ENCODE measurements around the gene TNXB.
"Not testable (repeated sequence)": the region's sequence is repeated elsewhere in the genome, so short reads cannot be mapped to it uniquely, and the experiment has no call there.

TNXB gene

GRCh38 chr6:32082935-32083334 is 26.2 kb downstream of the TNXB start:
- DNase-seq = no peak

DNA sequence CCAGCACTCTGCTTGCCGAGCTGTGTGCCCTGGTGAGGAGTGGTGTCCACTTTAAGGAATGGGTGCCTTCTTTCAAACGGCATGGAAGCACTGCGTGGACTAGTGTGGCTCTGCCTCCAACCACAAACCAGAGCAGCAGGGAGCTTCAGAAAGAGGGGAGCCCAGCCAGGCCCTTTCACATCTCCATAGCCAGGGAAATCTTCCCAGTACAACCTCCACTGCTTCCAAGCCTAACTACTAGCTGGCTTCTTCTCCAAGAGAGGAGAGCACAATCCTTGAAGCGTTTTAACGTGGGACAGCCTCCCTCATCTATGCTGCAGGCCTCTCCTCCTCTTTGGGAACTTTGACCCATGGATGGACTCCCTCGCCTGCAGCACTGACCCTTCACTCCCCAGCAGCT is 26.7 kb downstream of the TNXB start:
- DNase-seq = no peak

- no peak for DNase-seq
These were observed 27.8 kb downstream of the TNXB start for GRCh38 chr6:32081168-32081990.

DNA sequence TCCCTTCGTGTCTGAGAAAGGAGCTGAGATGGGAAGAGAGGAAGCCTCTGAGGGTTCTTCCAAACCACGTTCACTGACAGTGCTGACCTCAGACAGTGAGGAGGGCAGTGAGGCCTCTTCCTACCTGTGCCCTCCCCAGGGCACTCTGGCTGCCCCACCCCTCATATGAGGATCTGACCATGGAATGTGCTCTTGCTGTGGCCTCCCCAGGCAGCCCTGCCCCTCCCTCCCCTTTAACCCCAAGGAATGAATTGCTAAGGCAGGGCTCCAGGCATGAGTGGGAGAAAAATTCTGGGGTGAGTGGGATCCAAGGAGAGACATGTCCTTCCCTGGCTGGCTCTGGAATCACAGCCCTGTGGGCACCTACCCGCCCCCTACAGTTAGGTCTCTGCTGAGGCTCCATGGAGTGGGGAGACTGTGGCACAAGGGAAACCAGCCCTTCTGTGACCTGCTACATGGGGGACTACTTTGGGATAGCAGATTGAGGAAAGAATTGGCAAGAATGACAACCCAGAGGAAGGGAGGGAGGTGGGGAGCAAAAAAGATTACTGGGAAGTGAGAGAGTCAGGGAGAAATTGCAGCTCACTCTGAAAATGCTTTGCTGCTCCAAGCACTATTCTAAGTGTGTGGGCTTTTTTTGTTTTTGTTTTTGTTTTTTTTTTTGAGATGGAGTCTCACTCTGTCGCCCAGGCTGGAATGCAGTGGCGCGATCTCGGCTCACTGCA is 29.4 kb downstream of the TNXB start:
- DNase-seq = no peak

DNA sequence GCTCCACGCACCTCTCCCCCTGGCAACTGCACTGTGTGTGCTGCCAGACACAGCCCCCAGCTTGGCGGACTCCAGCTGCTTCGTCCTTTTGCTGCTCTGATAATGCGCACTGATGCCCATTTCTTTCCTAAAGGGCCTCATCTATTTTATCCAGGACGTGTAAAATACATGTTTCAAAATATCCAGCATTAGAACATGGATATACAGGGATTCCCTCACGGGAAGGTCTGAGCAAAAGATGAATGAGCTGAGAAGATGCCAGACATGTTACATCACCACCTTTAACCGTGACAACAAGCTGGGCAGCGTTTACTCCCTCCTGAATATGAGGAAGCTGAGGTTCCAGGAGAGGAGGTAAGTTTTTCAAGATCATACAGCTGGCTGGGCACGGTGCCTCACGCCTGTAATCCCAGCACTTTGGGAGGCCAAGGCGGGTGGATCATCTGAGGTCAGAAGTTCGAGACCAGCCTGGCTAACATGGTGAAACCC is 32.8 kb downstream of the TNXB start:
- DNase-seq = no peak

DNA sequence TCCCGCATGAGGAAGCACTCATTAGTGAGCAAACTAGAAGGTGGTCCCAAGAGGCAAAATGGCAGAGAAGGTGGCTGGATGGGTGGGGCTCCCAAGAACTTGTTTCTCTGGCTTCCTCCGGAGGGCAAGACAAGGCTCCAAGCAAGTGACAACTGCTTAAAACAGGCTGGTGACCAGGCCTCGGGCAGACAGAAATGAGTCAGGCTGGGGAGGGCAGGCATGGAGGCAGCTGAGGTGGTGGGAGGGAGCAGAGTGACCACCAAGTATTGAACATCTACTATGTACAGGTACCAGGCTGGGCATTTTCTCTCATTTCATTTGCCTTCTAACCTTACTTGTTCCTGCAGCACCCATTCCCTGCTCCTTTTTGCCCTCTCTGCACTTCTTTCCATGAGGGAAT is 33.4 kb downstream of the TNXB start:
- no peak for DNase-seq

DNA sequence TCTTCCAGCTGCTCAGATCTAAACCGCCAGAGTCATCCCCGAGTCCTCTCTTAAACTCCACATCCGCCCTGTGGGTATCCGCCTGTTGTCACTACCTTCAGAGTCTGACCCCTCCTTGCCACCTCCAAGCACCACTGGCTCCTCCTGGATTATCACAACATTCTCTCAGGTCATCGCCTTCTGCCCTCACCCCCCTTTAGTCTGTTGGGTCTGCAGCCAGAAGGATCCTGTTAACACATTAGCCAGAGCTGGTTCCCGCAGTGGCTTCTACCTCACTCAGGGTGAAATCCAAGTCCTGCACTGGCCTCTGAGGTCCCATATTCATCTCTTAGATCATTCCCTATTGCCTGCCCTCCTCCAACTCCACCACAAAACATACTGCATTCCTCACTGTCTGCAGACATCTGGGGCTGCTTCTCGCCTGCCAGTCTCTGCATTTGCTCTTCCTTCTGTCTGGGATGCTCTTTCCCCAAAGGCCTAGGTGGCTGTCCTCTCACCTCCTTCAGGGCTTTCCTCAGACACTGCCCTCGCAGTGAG is 34.1 kb downstream of the TNXB start:
- DNase-seq = no peak

DNA sequence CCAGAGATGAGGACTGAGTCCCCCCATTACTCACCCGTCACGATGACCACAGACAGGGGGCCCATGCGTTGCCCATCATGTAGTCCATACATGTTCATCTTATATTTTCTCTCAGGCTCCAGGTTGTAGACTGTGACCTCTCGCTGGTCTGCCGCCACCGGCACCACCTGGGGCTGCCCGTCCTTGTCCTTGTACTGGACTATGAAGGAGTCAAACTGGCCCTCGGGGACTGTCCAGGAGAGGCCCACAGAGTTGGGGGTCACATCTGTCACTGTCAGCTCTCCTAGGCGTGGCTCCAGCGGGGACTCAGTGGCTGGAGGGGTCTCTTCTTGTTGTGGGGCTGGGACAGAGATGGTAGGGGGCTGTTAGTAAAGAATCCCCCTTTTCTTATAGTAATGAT is 35.5 kb downstream of the TNXB start:
- DNase-seq = no peak

- no peak for DNase-seq
These were observed 36.0 kb downstream of the TNXB start for GRCh38 chr6:32073101-32073500.

GRCh38 chr6:32070814-32071543 is 38.2 kb downstream of the TNXB start:
- no peak for DNase-seq

DNA sequence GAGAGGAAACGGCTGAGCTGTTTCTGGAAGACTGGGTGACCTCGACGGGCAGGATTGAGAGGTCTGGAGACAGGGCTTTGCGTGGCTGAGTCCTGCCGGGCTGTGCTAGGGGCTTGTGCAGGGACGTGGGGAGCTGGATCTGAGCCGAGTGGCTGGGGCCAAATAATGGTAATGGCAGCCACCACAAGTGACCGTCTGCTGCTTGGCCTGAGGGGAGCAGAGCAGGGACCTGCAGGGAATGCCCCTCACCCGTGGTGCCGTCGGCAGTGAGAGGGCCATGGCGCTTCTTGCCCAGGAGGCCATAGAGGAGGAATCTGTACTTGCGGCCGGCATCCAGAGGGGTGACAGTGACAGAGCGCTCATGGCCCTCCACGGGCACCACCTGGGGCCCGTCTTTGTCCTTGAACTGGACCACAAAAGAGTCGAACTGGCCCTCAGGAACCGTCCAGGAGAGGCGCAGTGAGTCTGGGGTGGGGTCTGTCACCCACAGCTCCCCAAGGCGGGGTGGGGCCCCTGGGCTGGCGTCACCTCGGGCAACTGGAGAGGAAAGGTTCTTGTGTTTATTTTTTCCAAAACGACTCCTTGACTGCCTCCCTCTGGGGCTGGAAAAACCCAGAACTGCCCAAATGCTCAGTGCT is 39.1 kb downstream of the TNXB start:
- no peak for DNase-seq

GRCh38 chr6:32069460-32069859 is 39.7 kb downstream of the TNXB start:
- no peak for DNase-seq

DNA sequence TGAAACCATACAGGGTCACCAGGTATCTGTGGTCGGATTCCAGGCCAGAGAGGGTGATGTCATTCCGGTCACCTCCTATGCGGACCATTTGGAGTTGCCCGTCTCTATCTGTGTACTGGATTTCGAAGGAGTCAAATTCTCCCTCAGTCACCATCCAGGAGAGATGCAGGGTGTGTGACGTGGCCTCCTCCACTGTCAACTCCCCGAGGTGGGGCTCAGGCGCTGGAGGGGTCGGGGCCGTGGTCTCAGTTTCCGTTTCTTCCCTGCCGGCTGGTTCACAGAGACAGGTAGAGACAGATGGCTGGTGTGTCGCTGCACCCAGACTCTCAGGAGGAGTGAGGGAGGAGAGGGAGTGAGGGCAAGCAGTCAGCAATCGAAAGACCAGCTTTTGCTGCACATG is 40.3 kb downstream of the TNXB start:
- no peak for DNase-seq

DNA sequence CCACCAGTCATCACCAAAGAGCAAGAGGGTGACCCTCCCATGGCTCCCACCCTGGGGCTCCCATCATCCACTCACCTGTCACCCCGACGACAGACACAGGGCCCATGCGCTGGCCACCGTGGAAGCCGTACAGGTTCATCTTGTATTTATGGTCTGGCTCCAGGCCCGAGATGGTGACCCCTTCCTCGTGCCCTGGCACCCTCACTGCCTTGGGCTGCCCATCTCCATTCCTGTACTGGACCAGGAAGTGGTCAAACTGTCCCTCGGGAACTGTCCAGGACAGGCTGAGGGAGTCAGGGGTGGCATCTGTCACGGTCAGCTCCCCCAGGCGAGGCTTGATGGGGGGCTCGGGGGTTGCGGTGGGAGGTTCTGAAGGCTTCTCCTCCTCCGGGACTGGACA is 40.8 kb downstream of the TNXB start:
- DNase-seq = not testable (repeated sequence)

- DNase-seq = not testable (repeated sequence)
These were observed 41.6 kb downstream of the TNXB start for GRCh38 chr6:32067521-32067920.

- no peak for DNase-seq
These were observed 44.4 kb downstream of the TNXB start for GRCh38 chr6:32064706-32065105.

DNA sequence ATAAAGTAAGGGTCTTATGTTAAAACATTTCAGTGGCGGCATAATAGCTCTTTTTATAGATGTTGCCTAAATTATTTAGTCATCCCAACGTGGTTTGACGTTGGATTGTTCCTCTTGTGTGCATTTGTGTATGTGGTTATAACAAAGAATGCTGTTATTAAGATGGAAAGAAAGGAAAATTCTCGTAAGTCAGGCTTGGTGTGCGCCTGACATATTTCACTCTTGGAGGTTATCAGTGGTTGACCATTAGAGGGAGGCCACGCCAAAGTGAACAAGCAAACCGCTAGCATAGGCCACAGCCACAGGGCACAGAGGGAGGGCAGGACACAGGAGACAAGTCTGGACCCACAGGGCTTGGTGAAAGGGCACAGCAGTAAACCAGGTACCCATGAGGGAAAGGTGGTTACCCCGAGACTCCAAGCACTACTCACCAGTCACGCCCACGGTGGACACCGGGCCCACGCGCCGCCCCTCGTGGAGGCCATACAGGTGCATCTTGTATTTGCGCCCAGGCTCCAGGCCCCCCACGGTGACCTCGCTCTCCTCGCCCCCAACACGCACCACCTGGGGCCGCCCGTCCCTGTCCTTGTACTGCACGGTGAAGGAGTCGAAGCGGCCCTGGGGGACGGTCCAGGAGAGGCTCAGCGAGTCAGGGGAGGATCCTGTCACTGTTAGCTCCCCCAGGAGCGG is 48.0 kb downstream of the TNXB start:
- no peak for DNase-seq

GRCh38 chr6:32058511-32058963 is 50.6 kb downstream of the TNXB start:
- no peak for DNase-seq

DNA sequence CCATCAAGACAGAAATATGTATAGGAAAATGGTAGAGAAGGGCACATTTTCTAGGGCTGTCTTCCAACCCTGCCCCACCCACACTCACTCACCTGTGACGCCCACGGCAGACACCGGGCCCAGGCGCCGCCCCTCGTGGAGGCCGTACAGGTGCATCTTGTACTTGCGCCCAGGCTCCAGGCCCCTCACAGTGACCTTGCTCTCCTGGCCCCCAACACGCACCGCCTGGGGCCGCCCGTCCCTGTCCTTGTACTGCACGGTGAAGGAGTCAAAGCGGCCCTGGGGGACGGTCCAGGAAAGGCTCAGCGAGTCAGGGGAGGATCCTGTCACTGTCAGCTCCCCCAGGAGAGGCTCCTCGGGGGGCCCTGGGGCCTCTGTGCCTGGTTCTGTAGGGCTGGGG is 51.2 kb downstream of the TNXB start:
- DNase-seq = no peak

DNA sequence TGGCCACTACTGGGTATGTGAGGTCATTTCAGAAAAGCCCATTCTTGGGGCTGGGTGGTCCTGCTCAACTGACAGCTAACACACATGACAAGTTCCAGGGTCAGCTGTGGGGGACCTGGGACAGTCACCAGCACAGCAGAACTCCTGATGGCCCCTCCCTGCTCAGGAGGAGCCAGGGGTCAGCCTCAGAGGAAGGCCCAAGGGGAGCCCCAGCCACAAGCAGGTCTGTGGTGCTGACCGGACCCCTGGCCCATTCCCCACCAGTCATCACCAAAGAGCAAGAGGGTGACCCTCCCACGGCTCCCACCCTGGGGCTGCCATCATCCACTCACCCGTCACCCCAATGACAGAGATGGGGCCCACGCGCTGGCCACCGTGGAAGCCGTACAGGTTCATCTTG is 52.9 kb downstream of the TNXB start:
- no peak for DNase-seq

- not testable (repeated sequence) for DNase-seq
These were observed 53.4 kb downstream of the TNXB start for GRCh38 chr6:32055756-32056155.

GRCh38 chr6:32053314-32053713 is 55.8 kb downstream of the TNXB start:
- DNase-seq = not testable (repeated sequence)

Data from activated CD4-positive, alpha-beta T cell treated with anti-CD3 and anti-CD28 coated beads for 48 hours (primary cell).